NCI-H146 (cell line): Measurements from ENCODE around the gene DNM3.

Experiments used
- DNase-seq: peaks from one replicate; lab custom pipeline; 2025; lab: John Stamatoyannopoulos, UW

Gene DNM3

GRCh38 chr1:172238965-172239364 lies 397.7 kb downstream of the DNM3 start:
- no peak for DNase-seq

GRCh38 chr1:172239901-172240300 lies 398.6 kb downstream of the DNM3 start:
- no peak for DNase-seq

GRCh38 chr1:172241540-172241939 lies 400.2 kb downstream of the DNM3 start:
- DNase-seq = no peak

GRCh38 chr1:172244865-172245264 lies 403.6 kb downstream of the DNM3 start:
- no peak for DNase-seq

GRCh38 chr1:172245788-172246187 lies 404.5 kb downstream of the DNM3 start:
- DNase-seq = no peak

- no peak for DNase-seq
Measured at GRCh38 chr1:172246521-172247390, 405.5 kb downstream of the DNM3 start.

- DNase-seq = no peak
Measured at GRCh38 chr1:172251486-172251885, 410.2 kb downstream of the DNM3 start.

- DNase-seq = no peak
Measured at GRCh38 chr1:172252321-172252720, 411.0 kb downstream of the DNM3 start.

- no peak for DNase-seq
Measured at GRCh38 chr1:172252958-172253357, 411.7 kb downstream of the DNM3 start.

GRCh38 chr1:172254521-172255222 lies 413.4 kb downstream of the DNM3 start:
- DNase-seq = no peak

GRCh38 chr1:172255223-172255560 lies 413.9 kb downstream of the DNM3 start:
- no peak for DNase-seq

GRCh38 chr1:172265905-172266304 lies 424.6 kb downstream of the DNM3 start:
- no peak for DNase-seq

GRCh38 chr1:172266528-172267174 lies 425.4 kb downstream of the DNM3 start:
- no peak for DNase-seq

GRCh38 chr1:172268237-172268636 lies 426.9 kb downstream of the DNM3 start:
- DNase-seq = no peak

GRCh38 chr1:172269084-172269483 lies 427.8 kb downstream of the DNM3 start:
- DNase-seq = peak; percentile 9

GRCh38 chr1:172269644-172270043 lies 428.3 kb downstream of the DNM3 start:
- no peak for DNase-seq

- no peak for DNase-seq
Measured at GRCh38 chr1:172270605-172271004, 429.3 kb downstream of the DNM3 start.

- DNase-seq = no peak
Measured at GRCh38 chr1:172272087-172272486, 430.8 kb downstream of the DNM3 start.

GRCh38 chr1:172273647-172274396 lies 432.5 kb downstream of the DNM3 start:
- no peak for DNase-seq

GRCh38 chr1:172275478-172275877 lies 434.2 kb downstream of the DNM3 start:
- DNase-seq = no peak

GRCh38 chr1:172276120-172276818 lies 435.0 kb downstream of the DNM3 start:
- no peak for DNase-seq

GRCh38 chr1:172277275-172277674 lies 436.0 kb downstream of the DNM3 start:
- no peak for DNase-seq
